Neural progenitor cell (in vitro differentiated cells): ENCODE data around the gene KCNH2. TPM values are rescaled to one million over a fixed set of nuclear protein-coding genes. Genes with fewer than 3 reads are reported as not detected.

Source experiments
- DNase-seq: peaks from one replicate; pipeline ENCODE4 v3.0.0-alpha.2; 2016; ENCODE audit warnings: low spot score
- H2AFZ ChIP-seq: fragments of 200-600 bp; sonication (generic); replicated peaks from 2 replicates; pipeline ENCODE4 v1.6.1; 2016; ENCODE audit warnings: antibody characterized with exemption
- H3F3A ChIP-seq: fragments of 200-600 bp; sonication (generic); 2 replicates; pipeline ENCODE4 v1.6.1; 2016; ENCODE audit warnings: antibody characterized with exemption, low read depth
- H3K27ac ChIP-seq: fragments of 200-600 bp; sonication (generic); 2 replicates; pipeline ENCODE4 v1.5.1; 2016; ENCODE audit warnings: mild to moderate bottlenecking
- H3K27me3 ChIP-seq: fragments of 200-600 bp; sonication (generic); 2 replicates; pipeline ENCODE4 v1.6.1; 2016; ENCODE audit warnings: mild to moderate bottlenecking, moderate library complexity
- H3K36me3 ChIP-seq: fragments of 200-600 bp; sonication (generic); 2 replicates; pipeline ENCODE4 v1.5.1; 2016
- H3K4me1 ChIP-seq: fragments of 200-600 bp; sonication (generic); 2 replicates; pipeline ENCODE4 v1.6.1; 2016; ENCODE audit warnings: mixed run types
- H3K4me2 ChIP-seq: fragments of 200-600 bp; sonication (generic); 2 replicates; pipeline ENCODE4 v1.6.1; 2016
- H3K4me3 ChIP-seq: fragments of 200-600 bp; sonication (generic); 2 replicates; pipeline ENCODE4 v1.5.1; 2016
- H3K79me2 ChIP-seq: fragments of 200-600 bp; sonication (generic); 2 replicates; pipeline ENCODE4 v1.6.1; 2016; ENCODE audit warnings: low read depth
- H3K9ac ChIP-seq: fragments of 200-600 bp; sonication (generic); 2 replicates; pipeline ENCODE4 v1.6.1; 2016
- H3K9me3 ChIP-seq: fragments of 200-600 bp; sonication (generic); 2 replicates; pipeline ENCODE4 v1.5.1; 2016; ENCODE audit warnings: low read depth
- H4K20me1 ChIP-seq: fragments of 200-600 bp; sonication (generic); 2 replicates; pipeline ENCODE4 v1.6.1; 2016; ENCODE audit warnings: low read depth
- H3K27ac Mint-ChIP-seq: 3 replicates; pipeline ENCODE4 v1.8.0; 2021; ENCODE audit warnings: mixed read lengths
- H3K27me3 Mint-ChIP-seq: 2 replicates; pipeline ENCODE4 v1.8.0; 2022; ENCODE audit warnings: low read depth, mild to moderate bottlenecking, inconsistent platforms, moderate library complexity, mixed read lengths; ENCODE audit not compliant: insufficient read depth
- H3K36me3 Mint-ChIP-seq: 3 replicates; pipeline ENCODE4 v1.8.0; 2021; ENCODE audit warnings: mixed read lengths
- H3K4me1 Mint-ChIP-seq: 3 replicates; pipeline ENCODE4 v1.8.0; 2021; ENCODE audit warnings: mixed read lengths
- H3K4me3 Mint-ChIP-seq: 3 replicates; pipeline ENCODE4 v1.8.0; 2021; ENCODE audit warnings: mild to moderate bottlenecking, moderate library complexity, mixed read lengths
- H3K9me3 Mint-ChIP-seq: 3 replicates; pipeline ENCODE4 v1.8.0; 2020; ENCODE audit warnings: mixed read lengths
- EZH2 ChIP-seq: fragments of 200-600 bp; sonication (generic); IDR thresholded peaks from 2 replicates; pipeline ENCODE4 v1.6.1; 2017; ENCODE audit warnings: antibody characterized with exemption, mild to moderate bottlenecking, moderate library complexity
- EZH2phosphoT487 ChIP-seq: fragments of 200-600 bp; sonication (generic); IDR thresholded peaks from 2 replicates; pipeline ENCODE4 v1.6.1; 2017; ENCODE audit warnings: antibody characterized with exemption
- total RNA-seq: library from RNA; depleted of rRNA; stranded (reverse); fragments of >200 nt; gene quantifications from 2 replicates; pipeline ENCODE4 v1.2.3, GENCODE V29; 2015; ENCODE audit warnings: low replicate concordance
- TF ChIP-seq, protein P1 (sequence below): fragments of 200-600 bp; sonication (generic); IDR thresholded peaks from 2 replicates; pipeline ENCODE4 v1.5.1; 2017; ENCODE audit warnings: antibody characterized with exemption, mild to moderate bottlenecking

Gene KCNH2
- total RNA-seq, 1 donor from 2014 or later, result 2.6 TPM

GRCh38 chr7:150943453-150943814 is 34.7 kb downstream of the KCNH2 start:
- Histone ChIP-seq H3K27me3 (no peaks in the 10 kb centered on the region), H3K4me1 (peaks cover 17% of the 10 kb centered on the region), H3K79me2 (no peaks in the 10 kb centered on the region), H2AFZ (no peak overlapping the region), H4K20me1 (no peaks in the 10 kb centered on the region), H3K36me3 (no peaks in the 10 kb centered on the region), H3K9me3 (no peaks in the 10 kb centered on the region), H3K4me3 (no peak overlapping the region), H3K27ac (no peak overlapping the region), H3F3A (no peaks in the 10 kb centered on the region), H3K9ac (no peak overlapping the region), H3K4me2 (no peak overlapping the region)
- no peaks in the 10 kb centered on the region for H3K9me3 Mint-ChIP-seq
- H3K27ac Mint-ChIP-seq, result no peak overlapping the region
- H3K4me3 Mint-ChIP-seq, result no peak overlapping the region
- H3K27me3 Mint-ChIP-seq, result peaks cover 4% of the 10 kb centered on the region
- TF ChIP-seq EZH2, result no peak
- TF ChIP-seq EZH2phosphoT487, result no peak
- TF ChIP-seq, protein P1, sequence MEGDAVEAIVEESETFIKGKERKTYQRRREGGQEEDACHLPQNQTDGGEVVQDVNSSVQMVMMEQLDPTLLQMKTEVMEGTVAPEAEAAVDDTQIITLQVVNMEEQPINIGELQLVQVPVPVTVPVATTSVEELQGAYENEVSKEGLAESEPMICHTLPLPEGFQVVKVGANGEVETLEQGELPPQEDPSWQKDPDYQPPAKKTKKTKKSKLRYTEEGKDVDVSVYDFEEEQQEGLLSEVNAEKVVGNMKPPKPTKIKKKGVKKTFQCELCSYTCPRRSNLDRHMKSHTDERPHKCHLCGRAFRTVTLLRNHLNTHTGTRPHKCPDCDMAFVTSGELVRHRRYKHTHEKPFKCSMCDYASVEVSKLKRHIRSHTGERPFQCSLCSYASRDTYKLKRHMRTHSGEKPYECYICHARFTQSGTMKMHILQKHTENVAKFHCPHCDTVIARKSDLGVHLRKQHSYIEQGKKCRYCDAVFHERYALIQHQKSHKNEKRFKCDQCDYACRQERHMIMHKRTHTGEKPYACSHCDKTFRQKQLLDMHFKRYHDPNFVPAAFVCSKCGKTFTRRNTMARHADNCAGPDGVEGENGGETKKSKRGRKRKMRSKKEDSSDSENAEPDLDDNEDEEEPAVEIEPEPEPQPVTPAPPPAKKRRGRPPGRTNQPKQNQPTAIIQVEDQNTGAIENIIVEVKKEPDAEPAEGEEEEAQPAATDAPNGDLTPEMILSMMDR, result no peak
- no peak for DNase-seq
- H3K4me1 Mint-ChIP-seq, result peaks cover 17% of the 10 kb centered on the region
- no peaks in the 10 kb centered on the region for H3K36me3 Mint-ChIP-seq

- Histone ChIP-seq H3K36me3 (no peaks in the 10 kb centered on the region), H3K79me2 (no peaks in the 10 kb centered on the region), H3F3A (no peaks in the 10 kb centered on the region), H3K9me3 (no peaks in the 10 kb centered on the region), H3K27ac (no peak overlapping the region), H4K20me1 (no peaks in the 10 kb centered on the region), H3K9ac (no peak overlapping the region), H3K4me2 (no peak overlapping the region), H2AFZ (no peak overlapping the region), H3K4me3 (no peak overlapping the region), H3K27me3 (no peaks in the 10 kb centered on the region), H3K4me1 (peaks cover 17% of the 10 kb centered on the region)
- TF ChIP-seq EZH2, result no peak
- TF ChIP-seq EZH2phosphoT487, result no peak
- TF ChIP-seq, protein P1, result no peak
- Mint-ChIP-seq H3K27me3 (peaks cover 3% of the 10 kb centered on the region), H3K27ac (no peak overlapping the region), H3K4me1 (peaks cover 16% of the 10 kb centered on the region), H3K9me3 (no peaks in the 10 kb centered on the region), H3K4me3 (no peak overlapping the region), H3K36me3 (no peaks in the 10 kb centered on the region)
- DNase-seq, result no peak
Observed at GRCh38 chr7:150942591-150943452, 35.3 kb downstream of the KCNH2 start.

- Histone ChIP-seq H3K9ac (no peak overlapping the region), H3K79me2 (no peaks in the 10 kb centered on the region), H3K4me3 (no peak overlapping the region), H3F3A (no peaks in the 10 kb centered on the region), H4K20me1 (no peaks in the 10 kb centered on the region), H3K27ac (no peak overlapping the region), H3K9me3 (no peaks in the 10 kb centered on the region), H3K4me1 (peaks cover 11% of the 10 kb centered on the region), H2AFZ (no peak overlapping the region), H3K4me2 (no peak overlapping the region), H3K36me3 (no peaks in the 10 kb centered on the region), H3K27me3 (no peaks in the 10 kb centered on the region)
- H3K4me1 Mint-ChIP-seq, result peaks cover 15% of the 10 kb centered on the region
- no peaks in the 10 kb centered on the region for H3K36me3 Mint-ChIP-seq
- no peak overlapping the region for H3K4me3 Mint-ChIP-seq
- H3K27ac Mint-ChIP-seq, result no peak overlapping the region
- peaks cover 3% of the 10 kb centered on the region for H3K27me3 Mint-ChIP-seq
- no peak for DNase-seq
- TF ChIP-seq EZH2phosphoT487 (no peak), EZH2 (no peak)
- TF ChIP-seq, protein P1, result no peak
- no peaks in the 10 kb centered on the region for H3K9me3 Mint-ChIP-seq
Observed at GRCh38 chr7:150942001-150942590, 36.0 kb downstream of the KCNH2 start.
